ENCODE measurements around the gene SAMSN1.

- TF ChIP-seq CTCF (optimal IDR thresholded peaks at IDR 0.05 in 1 of 3, IDR thresholded peaks at IDR 0.05 in 1 of 3, conservative IDR thresholded peaks at IDR 0.05 in 1 of 3; ENCODE audit: extremely low read depth in 1 of 3, insufficient read depth in 2 of 3, low read length in 3 of 3): no peak
- TF ChIP-seq EZH2 (IDR thresholded peaks at IDR 0.05; ENCODE audit: low read length): no peak
Measured at GRCh38 chr21:14585122-14585521, 39.0 kb upstream of the SAMSN1 start.

Data from keratinocyte (primary cell).